NCI-H1105 treated with DMSO at 0.1 percent for 48 hours (cell line): ENCODE measurements around the gene APCDD1.

Experiments used
- DNase-seq: peaks from one replicate; lab custom pipeline; 2025; lab: John Stamatoyannopoulos, UW

Gene APCDD1

DNA sequence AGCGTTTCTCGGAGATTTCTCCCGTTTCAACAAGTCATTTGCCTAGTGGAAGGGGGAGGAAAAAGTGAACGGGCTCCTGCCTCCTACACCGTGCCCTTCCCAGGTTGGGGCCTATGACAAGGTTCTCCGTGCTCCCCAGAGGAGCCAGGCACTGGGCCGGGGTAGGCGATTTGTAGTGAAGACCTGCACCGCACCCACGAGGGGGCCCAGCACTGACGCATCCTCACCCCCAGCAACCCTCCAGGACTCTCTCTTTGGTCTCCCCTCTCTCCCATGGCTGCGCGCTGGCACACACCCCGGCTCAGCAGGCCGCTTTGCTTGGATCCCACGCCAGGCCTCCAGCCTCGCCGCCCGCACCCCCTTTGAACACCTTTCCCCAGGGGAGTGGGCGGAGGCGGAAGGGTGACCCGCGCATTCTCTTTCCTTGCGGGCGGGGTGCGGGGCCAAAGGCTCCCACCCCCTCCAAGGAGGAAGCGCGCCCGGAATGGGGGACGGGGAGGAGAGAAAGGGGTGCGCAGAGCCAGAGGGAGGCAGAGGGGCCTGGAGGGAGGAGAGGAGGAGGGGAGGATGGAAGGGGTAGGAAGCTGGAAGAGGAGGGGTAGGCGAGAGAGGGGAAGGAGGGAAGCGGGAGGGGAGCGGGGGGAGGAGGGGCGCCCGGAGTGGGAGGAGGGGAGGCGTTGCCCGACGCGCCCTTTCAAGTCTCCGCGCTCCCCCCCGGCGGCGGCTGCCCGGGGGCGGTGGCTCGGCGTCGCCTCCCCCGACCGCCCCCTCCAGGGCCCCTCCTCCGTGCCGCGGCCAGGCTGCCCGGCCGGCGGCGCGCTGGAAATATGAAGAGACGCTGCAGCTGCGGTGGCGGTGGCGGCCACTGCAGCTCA, at the start of gene APCDD1:
TSS of gene APCDD1 (plus strand) at position 830 of the 875 bp plus-strand sequence. CDS start 347 bp downstream, outside the sequence.
- DNase-seq, result peak; percentile 14

DNA sequence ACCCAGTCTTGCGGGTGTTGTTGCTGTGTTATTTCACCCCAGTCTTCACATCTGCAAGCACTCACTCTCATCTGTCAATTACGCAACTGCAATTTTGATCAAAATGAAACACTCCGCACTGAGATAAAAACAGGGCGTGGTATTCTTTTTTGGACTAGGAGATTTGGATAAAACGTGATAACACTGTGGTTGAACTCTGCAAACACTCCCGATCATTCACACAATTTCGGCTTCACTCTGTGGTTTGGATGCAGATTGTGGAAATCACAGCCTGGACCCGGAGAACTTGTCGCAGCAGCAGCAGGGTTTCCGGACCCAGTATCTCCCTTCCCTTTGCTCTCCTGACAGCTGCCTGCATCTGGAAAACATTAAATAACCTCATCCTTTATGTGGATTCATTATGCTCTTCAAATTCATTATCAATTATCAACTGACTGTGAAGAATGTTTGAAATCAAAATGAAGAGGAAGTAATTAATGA, 49.4 kb upstream of the APCDD1 start:
- no peak for DNase-seq

DNA sequence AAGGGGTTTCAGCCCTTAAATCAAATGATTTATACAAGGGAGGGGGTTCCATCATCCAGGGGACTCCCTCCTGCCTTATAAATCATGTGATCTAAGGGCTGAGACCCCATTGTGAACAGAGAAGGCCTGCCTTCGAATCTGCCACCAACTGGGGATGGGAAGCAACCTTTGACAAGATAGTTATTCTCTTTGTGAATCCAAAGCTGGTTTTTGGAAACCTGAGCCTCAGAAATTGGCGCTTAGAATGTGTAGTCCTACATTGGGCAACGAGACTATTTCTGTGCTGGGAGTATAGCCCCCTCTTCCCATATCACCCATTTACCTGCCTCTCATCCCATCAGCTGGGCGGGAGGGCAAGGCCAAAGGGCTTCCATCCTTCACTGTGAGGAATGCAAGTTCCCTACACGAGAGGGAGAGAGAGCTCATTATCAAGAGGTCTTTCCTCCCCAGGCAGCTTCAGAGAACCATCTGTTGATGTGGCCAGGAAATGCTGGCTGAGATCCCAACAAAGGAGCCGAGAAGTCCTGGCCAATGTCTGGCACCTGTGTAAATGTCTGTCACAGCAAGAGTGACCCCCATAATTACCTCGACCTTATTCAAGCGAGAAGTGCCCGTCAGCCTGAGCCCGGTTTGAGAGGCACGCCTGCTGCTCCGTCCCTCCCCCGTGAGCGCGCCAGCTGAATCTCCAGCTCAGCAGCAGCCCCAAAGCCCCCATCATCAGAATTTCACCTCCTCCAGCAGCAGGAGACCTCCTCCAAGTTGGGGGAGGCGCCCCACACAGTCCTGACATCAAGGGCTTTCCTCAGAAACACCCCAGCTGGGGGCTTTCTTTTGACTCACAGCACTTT, 48.4 kb upstream of the APCDD1 start:
- DNase-seq, result peak; percentile 67

DNA sequence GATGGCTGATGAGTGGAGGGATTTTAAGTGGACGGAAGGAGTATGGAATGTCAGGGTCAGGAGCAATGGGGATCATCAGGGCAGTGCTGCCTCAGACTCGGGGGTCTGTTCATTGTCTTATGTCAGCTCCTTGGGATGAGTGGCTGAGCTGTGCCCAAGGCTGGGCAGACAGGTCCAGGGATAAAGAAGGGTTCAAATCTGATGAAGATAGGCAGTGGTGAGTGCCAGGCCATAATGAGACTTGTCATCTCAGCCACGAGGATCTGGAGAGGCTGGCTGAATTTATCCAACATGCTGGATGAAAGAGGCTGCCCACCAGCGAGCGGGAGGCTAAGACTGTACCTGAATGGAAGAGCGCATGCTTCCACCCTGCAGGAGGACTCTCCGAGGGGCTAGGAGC, 46.3 kb upstream of the APCDD1 start:
- no peak for DNase-seq

DNA sequence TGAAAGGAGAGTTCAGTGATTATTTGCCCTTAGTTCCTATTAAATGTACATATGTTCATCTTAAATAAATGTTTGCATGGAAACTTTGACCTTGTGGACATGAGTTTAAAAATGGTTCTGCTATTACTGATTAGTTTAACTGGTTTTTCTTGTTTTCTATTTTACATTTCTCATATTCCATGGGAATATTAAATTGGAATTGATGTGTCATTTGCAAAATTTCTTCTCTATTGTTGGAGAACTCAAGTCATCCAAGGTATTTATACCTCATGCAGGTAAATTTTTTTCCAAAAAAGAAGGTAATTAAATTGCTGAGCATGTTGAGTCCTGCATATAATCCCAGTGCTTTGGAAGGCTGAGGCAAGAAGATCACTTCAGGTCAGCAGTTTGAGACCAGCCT, 45.4 kb upstream of the APCDD1 start:
- DNase-seq, result no peak

DNA sequence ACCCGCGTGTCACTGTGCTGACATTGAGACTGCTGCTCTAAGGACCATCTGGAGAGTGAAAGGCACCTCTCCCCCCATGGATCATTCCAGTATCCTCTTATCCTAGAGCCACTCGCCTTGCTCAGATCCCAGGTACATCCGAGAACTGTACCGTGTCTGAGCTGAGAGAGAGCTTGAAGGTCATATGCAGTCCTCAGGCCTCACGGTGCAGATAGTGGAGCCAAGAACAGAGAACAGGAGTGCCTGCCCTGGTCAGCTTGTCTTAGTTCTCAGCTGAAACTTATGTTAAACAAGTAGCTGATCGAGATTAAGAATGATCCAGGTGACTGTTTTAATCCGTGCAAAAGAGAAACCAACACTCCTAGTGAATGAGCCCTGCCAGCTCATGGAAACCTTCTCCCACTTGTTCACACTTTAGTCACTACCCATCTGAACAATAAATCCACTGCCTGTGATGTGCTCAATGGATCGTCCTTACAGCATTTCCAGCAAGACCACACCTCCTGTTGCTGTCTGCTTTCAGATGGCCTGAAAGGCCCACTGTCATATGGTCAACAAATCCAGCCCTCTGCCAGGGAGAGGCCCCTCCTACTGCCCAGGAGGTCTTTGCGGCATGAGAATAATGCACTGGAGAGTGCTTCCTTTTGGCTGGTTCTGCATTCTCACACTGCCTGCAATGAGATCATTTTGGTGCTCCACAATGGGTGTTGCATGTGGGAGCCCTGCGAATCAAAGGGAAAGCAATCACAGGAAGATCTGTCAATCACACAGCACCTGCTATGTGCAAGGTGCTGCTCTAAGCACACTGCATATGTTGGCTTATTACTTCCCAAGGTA, 43.7 kb upstream of the APCDD1 start:
- no peak for DNase-seq

DNA sequence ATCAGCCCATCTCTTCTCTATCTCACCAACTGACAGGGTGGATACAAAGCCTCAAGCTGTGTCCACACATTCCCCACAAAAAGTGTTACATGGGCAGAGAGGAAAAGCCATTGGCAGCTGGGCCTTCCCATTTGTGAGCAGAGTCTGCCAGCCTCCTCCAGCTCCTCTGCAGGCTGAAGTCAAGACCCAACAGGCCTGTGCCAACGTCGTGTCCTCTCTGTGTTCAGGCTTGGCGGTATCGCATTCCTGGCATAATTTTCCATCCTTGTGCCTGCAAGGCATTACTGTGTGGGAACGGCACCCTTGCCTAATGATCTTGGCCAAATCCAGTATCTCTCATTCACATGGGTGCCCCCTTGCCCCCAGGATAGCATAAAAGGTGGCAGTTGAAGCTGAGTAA, 41.5 kb upstream of the APCDD1 start:
- no peak for DNase-seq

DNA sequence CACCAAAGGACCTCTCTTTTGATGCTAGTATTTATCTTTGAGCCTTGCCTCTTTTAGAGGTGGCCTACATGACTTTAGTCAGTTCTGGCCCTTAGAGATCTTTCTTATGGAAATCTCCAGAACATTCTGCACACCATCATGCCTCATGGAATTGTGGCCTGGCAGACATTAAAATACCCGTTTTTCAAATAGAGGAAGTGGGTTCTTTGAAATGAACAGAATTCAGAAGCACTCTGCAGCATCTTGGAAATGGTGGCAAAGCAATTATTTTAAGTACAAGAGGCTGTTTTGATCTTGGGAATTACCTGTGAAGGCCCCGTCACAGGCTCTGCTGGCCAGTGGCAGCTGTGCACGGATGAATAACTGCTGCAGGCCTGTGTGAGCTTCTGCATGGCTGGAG, 40.7 kb upstream of the APCDD1 start:
- DNase-seq, result no peak

DNA sequence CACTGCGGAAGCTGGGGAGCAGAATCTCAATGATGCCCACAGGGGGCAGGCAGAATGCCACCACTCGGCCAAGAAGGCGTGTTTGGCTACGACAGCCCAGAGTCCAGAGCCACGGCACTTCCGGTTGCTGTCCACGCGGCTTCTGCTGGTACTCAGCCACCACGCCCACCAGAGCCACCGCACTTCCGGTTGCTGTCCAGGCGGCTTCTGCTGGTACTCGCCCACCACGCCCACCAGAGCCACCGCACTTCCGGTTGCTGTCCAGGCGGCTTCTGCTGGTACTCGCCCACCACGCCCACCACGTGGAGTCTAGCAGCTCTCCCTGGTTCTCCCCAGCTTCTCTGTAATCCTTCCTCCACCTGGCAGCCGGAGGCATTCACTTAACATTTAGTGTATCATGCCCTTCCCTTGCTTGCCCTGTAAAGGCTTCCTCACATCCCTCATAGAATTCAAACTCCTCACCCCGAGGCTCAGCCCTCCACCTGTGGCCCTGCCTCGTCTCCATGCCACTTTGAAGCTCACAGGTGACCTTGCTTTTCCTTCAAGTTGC, 40.1 kb upstream of the APCDD1 start:
- no peak for DNase-seq

DNA sequence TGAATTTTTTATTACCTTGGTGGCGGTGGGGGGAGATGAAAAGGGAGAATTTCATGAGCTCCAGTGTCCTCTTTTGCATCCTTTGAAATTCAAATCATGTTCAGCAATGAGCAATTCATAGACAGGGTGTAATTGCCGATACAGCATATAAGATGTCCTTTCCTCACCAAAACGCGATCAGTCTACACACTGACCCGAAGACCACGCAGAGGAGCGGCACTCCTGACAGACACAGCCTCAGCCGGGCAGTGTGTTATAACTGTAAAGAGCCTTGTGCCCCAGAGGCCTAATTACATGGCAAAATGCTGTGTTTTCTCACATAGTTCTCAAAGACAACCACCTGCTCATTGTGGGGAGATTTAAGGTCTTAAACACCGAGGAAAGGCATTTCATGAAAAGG, 38.4 kb upstream of the APCDD1 start:
- DNase-seq, result no peak

DNA sequence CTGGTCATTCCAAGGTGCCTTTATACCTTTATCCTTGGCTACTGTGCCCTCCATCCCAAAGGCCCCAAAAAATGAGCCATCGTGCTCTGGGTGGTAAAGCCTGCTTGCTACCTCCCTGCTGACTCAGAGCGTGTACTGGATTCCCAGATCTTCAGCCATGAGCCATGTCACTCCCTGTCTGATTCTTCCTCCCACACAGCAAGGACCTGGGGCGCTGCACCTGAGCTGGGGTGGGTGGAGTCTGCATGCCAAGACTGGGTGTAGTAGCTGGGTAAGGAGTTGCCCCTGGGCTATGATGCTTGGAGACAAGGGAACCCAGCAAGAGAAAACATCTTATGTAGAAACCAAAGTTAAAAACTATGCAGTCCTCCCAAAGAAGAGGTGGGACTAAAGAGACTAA, 37.2 kb upstream of the APCDD1 start:
- no peak for DNase-seq

DNA sequence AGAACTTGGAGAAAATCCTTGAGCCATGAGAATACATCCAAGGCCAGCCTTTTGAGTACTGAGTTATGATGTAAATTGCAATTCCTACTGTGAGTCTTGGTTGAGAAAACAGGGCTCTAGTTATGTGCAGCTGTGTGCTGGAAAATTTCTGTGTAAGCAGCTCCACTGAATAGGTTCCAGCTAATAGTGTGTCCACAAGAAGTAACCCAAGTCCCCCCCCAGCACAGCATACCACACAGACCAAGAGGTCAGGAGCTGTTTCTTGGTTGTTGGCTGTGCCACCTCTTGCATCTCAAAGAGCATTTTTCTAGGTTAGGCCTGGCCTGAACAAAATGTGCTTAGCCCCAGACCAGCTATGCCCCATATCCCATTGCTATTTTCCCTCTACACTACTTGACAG, 36.8 kb upstream of the APCDD1 start:
- DNase-seq, result no peak

DNA sequence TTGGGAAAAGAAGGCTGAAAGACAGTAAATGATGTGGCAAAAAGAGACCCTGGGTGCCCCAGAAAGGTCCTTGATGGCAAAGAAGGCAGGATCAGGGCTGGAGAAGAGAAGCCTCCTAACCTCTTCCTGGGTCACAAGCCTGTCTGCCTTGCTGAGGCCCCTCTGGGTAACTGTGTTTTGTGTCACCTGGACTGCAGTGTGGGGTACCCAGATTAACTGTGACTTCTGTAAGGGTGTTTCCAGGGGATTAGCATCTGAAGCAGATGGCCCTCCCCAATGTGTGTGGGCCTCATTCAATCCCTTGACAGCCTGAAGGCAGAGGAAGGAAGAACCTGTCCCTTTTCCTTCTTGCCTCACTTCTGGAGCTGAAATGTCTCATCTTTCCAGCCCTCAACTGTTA, 35.6 kb upstream of the APCDD1 start:
- no peak for DNase-seq

DNA sequence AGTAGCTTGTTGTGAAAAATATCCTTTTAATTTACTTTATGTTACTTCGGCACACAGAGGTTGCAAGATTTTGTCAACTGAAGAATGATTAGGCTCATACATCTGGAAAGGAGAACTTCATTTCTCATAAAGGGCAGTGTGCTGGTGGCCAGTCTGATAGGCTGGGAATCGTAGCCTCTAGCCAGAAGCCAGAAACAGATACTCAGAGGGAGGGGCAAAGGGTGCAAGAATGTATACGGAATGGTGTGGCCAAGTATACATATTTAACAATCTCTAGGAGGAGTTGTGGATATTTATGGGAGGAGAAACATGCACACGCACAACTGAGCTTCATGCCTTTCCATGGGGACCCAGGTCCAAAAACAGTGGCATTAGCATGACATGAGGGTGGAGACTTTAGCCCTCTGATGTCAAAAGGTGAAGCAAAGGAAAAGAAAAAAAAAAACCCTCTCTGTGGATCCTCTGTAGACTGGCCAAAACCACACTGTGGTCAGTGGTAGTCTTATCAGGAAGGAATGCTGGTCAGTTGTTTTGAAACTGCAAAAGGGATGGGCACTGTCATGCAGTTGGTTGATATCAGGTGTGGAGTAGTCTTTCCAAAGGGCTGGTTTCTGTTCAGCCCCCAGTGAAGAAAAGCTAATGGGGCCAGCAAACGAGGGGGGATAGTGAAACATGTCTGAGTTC, 34.9 kb upstream of the APCDD1 start:
- no peak for DNase-seq

DNA sequence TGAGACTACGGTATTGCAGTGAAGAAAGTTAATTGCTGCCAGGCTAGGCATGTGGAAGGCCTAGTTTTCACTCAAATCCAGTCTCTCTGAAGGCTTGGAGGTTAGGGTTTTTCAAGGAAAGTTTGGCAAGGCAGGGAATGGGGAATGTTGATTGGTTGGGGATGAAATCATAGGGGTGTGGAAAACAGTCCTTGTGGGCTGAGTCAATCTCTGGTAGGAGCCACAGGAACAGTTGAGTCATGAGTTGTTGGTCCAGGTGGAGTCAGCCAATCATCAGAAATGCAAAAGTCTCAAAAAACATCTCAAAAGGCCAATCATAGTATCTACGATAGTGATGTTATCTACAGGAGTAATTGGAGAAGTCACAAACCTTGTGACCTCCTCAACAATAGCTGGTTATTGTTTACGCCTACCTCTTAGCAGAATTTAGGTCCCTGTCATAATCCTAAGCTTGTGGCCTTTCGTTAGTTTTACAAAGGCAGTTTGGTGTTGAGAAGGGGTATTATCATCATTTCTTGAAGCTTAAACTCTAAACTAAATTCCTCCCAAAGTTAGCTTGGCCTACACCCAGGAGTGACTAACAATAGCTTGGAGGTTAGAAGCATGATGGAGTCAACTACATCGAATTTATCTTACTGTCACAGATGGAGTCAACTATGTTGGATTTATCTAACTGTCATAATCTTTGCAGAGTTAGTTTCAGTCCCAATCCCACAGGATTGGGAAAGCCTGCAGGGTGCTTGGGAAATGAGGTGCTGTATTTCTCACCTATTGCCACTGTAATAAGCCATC, 33.7 kb upstream of the APCDD1 start:
- DNase-seq, result no peak

DNA sequence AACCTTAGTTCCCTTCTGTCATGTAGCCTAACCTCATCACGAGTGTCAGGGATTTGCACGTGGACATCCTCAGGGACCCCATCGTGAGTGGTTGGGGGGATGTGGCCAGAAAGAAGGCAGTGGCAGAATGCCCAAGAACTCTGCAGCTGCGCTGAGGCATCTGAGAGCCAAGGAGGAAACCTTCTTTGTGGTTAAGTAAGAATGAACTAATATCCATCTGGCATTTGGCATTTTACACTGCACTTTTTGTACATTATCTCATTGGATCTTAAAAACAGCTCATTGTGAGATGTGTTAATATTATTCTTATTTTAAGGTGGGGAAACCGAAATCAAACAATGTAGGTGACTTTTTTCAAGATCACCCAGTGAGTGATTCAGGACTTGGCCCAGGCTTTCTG, 32.6 kb upstream of the APCDD1 start:
- DNase-seq, result no peak

DNA sequence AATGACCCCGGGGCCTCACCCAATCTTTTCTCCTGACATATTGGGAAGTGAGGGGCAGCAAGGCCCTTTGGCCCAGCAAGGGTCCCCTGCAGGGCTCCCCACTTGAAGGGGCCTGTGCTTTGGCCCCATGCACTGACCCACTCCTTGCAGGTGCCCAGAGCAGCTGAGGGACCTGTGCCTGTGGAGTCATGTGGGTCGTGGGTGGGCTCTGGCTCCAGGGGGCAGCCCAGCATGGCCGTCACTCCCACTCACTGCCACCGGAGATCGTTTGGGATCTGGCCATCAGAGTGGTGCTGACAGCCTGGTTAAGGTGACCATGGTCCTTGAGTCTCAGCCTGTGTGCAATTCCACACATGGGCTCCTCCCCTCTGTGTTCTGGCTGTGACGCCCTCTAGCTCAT, 31.7 kb upstream of the APCDD1 start:
- no peak for DNase-seq

DNA sequence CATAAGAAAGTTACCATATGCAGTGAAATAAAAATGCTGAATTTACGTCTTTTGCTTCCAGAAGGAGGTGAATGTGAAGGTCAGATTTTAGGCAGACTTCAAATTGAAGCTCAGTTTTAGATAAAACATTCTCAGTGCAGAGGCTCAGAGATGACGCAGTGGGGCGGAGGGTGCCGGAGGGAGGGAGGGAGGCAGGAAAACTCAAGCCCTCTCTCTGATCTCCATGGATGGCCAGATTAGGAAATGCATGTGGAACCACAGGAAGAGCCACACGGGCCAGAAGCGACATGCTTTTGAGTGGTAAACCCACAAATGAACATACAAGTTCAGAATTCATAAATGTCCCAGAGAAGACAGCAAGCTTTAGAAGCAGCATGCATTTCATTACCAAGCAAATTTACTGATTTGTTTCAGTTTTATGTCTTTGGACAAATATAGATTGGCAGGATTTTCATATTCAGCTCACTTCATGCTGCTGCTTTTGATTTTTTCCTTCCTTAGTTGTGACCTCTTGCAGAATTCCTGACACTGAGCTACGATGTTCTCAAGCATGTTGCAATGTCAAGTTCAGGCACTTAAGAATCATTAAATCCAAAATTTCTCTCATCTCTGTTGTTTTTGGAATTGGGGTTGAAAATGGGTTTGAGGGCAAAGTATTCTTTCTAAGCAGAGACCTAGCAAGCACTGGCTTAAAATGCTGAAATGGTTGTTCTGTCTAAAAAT, 29.7 kb upstream of the APCDD1 start:
- no peak for DNase-seq

DNA sequence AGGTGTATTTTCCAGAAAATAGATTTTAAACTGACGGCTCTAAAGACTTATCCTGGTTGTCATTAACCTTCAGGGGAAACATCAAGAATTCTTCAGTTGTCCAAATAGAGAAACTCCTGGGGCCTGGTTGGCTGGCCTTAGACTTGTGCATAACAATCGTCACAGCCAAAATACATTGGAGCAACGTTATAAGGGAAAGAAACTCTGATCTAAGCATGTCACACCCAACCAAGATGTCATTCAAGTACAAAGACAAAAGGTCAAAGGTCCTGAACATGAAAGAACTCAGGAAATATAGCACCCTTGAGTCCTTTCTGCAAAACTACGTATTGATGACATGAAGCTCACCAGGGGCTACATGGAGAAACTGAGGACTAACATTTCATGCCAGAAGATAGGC, 23.8 kb upstream of the APCDD1 start:
- no peak for DNase-seq

DNA sequence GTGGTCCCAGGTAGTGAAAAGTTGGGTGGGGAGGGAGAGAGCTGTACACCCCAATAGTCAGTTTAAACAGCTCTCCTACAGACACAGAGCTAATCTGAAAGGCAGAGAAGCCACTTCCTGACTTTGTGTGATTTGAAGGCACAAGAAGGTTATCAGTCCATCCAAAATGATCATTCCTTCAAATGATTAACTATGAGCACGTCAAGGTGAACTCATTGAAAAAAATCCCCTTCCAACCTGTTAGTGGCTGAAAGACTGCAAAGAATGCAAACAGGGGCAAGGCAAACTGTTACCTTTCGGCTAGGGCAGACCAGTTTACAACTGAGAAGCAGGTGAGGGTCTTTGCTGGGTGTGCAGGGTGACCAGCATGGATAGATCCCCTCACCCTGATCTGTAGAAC, 22.8 kb upstream of the APCDD1 start:
- DNase-seq, result no peak
